ENCODE measurements around the gene PTPN3. TPM values are rescaled to one million over a fixed set of nuclear protein-coding genes. Genes with fewer than 3 reads are reported as not detected.

Gene PTPN3
- total RNA-seq, 1 donor from 2014 or later, result 14.3 TPM

DNA sequence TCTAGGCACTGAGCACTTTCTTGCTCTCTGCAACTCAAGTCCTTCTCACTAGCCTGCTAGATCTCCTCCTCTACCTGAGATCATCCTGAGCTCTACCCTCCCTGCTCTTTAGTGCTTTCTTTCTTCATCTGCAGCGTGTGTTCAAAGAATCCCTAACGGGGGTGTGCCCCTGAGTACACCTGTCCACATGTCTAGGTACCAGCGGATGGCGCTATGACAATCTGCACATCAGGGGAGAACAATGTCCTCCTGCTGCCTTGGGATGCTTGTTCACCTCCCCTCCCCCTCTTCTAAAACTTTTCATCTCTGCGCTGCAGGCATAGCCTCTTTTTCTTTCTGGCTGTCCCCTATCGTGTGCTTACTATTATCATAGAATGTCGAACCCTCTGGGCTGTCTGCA is 42.7 kb downstream of the PTPN3 start:
- DNase-seq (ENCODE audit: low spot score), result no peak
- ATAC-seq, result no peak

DNA sequence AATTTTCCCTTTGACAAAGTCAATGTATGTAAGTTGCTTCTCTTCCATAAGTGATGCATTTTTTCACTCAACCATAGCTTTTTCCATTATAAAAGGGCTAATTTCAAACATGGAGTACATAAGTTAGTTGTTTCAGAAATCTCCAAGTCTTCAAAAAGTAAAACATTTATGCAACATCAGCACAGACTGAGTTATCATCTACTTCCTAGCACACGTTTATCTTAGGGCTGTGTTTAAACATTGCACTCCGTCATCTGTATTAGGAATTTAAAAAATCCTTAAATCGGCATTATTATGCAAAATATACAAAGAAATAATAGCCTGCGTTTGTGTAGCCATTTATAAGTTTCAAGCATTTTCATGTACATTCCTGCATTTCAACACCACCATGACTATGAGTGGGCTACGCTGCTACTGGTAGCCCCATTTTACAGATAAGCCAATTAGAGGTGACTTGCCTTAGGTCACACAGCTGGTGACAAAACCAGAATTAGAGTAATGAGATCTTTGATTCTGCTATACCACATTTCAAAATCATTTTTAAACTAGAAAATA is 43.4 kb downstream of the PTPN3 start:
- no peak for ATAC-seq
- no peak for DNase-seq (ENCODE audit: low spot score)

GRCh38 chr9:109454041-109454440 is 44.1 kb downstream of the PTPN3 start:
- ATAC-seq, result no peak
- DNase-seq (ENCODE audit: low spot score), result no peak

DNA sequence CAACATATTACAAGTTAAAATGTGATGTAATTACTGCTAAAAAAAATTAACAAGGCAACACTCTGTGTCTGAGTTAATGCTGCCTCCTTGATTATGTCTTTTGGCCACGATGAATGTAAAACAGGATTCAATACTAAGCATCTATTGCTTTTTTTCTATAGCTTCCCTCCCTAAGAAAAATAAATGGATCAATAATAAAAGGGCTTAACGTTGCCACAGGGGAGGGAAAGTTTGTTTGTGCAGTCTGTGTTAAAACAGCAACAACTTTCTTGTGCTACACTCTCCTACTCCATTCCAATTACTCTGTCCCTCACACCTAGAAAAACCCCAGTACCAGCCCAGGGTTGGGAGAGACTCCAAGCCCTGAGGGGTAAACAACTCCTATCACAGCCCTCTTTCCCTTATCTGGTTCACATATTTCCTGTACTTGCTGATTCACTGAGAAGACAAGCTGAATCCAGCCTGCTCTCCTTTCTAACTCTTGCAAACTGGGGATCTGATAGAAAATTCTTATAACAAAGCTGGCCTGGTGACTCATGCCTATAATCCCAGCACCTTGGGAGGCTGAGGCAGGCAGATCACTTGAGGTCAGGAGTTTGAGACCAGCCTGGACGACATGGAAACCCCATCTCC is 44.8 kb downstream of the PTPN3 start:
- no peak for ATAC-seq
- DNase-seq (ENCODE audit: low spot score), result no peak

DNA sequence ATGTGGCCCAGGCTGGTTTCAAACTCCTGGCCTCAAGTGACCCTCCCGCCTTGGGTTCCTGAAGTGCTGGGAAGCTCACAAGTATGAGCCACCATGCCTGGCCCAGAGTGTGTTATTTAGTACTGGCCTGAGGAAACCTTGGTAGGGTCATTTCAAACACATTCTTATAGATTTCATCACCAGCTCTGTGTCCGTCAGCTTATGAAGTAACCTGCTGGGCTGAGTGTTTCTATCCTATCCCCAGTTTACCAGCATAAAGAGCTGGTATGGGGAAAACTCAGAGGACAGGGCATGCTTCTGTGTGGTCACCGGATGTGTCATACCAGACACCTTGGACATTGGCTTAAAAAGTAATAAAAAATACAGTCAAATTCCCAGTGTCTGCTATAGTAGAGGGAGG is 45.3 kb downstream of the PTPN3 start:
- no peak for ATAC-seq

GRCh38 chr9:109451311-109452025 is 46.6 kb downstream of the PTPN3 start:
- DNase-seq (ENCODE audit: low spot score), result peak; percentile 54

More for the DNA sequence above, 45.3 kb downstream of the PTPN3 start:
- no peak for DNase-seq (ENCODE audit: low spot score)

DNA sequence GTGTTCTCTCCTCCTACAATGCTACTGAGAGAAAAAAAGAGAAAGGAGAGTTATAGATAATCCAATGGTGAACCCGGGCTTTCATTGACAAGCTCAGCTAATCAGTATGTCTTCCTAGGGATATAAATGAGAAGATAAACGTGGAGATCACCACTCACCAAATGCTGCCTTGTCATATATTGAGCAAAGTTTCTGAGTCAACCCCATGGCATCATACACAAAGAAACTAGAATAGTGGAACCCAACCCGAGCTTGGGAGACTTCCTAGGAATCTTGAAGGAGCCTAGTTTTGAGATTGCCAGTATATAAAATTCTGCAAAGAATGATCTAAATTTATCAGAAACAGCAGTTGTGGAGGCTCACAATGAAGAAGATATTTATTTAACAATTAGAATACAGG is 47.8 kb downstream of the PTPN3 start:
- DNase-seq (ENCODE audit: low spot score), result no peak
- no peak for ATAC-seq

More at GRCh38 chr9:109451311-109452025, 46.6 kb downstream of the PTPN3 start:
- peak; percentile 94 for ATAC-seq

DNA sequence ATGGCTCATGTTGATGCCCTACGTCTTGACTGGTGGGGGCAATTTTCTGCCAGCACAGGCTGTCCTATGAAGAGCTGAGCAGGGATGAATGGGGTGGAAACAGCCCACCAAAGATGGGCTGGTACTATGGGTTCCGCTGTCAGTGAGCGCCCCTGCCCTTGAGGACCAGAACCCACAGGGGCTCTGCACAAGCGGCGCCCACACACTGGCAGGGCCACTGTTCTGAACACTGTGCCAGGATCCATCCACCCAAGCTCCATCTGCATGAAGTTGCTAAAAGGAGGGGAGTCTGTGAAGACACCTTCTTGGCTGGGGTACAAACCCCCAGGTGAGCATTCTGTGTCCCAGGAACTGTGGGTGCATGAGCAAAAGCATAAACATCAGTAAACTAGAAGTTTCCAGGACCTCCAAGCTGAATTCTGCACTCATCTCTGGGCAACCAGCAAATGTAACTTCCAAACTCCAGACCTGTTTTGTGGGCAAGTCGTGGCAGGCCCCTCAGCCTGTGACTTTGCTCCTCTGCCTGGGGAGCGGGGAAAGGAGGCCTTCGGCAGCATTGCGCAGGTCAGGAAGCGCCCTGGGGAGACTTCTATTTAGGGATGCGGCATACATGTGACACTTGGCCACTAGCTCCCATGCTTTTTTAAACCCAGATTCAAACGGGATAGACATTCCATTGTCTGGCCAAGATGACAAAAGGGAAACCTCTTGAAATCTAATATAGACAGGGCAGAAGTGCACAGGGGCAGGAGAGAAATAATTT is 48.9 kb downstream of the PTPN3 start:
- DNase-seq (ENCODE audit: low spot score), result no peak
- ATAC-seq, result no peak

DNA sequence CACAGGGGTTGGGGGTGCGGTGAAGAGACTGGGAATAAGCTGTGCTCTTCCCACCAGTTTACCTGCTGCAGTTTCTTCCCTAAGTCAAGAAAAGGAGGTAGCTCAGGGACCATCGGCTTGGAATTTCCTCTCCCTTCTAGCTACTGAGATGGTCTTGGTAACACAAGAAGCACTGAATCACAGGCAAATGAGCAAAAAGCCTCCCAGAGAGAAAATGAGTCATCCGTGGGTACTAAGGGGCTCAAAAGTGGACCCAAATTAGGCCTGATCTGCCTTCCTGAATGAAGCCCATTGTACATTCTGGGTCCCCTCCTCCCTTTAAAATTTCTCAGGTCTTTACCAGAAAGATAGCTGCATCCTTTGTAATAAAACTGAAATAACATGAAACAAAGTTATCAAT is 49.9 kb downstream of the PTPN3 start:
- no peak for DNase-seq (ENCODE audit: low spot score)
- no peak for ATAC-seq

DNA sequence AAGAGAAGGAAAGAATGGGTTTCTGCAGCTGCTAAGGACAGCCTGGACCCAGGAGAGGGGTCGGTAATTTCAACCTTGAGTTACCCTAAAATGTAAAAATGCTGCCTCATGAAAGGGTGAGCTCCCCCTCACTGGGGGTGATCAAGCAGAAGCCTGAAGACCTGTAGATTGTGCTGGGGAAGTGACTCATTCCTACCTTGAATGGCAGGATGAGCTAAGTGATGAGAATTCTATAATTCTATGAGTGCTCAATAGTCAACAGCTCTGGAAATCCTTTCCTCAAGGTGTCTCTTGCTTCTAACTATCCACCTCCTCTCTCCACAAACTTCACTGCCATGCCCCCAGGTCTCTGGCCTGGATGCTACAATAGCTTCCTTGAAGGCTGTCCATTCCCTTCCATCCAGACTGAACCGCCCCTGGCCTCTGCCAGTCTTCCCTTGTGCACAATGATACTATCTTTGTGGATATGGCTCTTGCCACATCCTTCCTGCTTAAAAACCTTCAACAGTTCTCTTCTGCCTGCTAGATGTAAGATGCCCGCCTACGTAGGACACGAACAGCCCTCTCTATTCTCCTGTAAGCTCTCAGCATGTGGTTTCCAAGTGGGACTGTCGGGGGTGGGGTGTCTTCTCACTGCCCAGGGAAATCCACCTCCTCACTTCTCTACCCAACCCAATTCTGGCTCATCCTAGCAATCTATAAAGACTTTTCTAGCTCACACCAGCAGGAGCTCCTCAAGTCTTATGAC is 50.6 kb downstream of the PTPN3 start:
- ATAC-seq, result no peak
- DNase-seq (ENCODE audit: low spot score), result no peak

DNA sequence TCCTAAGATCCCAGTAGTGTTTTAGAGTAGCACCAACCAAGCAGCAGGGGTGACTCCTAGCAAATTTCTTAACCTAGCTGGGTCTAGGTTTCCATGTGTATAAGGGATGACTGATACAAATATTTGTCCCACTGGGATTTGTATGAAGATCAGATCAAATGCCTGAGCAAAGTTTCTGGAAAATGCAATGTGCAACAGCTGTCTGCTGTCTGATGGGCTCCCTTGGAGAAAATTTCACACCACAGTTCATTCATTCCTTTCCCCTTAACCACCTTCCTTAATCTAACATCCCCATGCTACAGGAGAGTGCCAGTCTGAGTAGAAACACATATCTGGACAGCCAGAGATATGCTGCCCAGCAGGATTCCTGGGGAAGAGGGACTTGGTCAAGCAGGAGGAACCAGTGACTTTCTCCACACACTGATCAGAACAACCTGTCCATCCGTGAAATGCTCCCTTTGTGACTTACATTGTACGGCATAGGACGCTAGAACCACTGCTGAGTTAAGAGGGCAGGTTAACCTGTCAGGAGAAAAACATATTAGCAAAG is 53.3 kb downstream of the PTPN3 start:
- DNase-seq (ENCODE audit: low spot score) (no peak), ATAC-seq (no peak)

DNA sequence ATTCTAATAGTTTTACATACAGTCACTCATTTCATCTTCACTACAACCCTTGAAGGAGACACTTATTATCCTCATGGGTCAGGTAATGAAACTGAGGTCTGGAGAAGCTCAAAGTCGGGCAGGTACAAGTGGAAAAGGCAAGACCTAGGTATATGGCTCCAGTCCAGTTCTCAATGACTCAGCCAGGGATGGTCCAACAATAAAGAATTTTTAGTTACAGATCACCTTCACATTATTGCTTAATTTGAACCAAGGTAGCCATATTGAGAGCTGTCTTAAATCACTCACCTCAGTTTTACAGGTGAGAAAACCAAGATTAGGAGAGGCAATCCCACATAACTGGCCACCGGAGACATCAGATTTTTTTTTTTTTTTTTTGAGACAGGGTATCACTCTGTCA is 55.4 kb downstream of the PTPN3 start:
- no peak for ATAC-seq
- DNase-seq (ENCODE audit: low spot score), result no peak

DNA sequence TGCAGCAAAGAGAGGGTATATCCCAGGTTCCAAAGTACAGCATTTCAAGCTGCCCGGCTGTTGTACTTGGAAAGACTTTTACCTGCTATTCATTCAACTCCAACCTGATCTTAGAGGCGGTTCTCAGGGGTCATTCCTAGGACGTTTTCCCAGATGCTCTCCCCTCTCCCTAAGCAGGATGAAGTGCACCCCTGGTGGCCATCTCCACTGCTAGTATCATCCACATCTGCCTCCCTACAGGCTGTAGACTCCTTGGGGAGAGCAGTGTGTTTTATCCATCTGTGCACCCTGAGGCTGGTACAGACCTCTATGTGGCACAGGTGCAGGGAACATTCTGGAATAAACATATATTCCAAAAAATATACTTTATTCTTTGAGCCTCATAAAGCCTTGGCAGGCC is 56.8 kb downstream of the PTPN3 start:
- DNase-seq (ENCODE audit: low spot score), result no peak
- ATAC-seq, result peak; percentile 47

- ATAC-seq (peak; percentile 92), DNase-seq (ENCODE audit: low spot score) (peak; percentile 54)
Observed at GRCh38 chr9:109440797-109441287, 57.3 kb downstream of the PTPN3 start.

GRCh38 chr9:109440117-109440515 is 58.0 kb downstream of the PTPN3 start:
- peak; percentile 43 for ATAC-seq

DNA sequence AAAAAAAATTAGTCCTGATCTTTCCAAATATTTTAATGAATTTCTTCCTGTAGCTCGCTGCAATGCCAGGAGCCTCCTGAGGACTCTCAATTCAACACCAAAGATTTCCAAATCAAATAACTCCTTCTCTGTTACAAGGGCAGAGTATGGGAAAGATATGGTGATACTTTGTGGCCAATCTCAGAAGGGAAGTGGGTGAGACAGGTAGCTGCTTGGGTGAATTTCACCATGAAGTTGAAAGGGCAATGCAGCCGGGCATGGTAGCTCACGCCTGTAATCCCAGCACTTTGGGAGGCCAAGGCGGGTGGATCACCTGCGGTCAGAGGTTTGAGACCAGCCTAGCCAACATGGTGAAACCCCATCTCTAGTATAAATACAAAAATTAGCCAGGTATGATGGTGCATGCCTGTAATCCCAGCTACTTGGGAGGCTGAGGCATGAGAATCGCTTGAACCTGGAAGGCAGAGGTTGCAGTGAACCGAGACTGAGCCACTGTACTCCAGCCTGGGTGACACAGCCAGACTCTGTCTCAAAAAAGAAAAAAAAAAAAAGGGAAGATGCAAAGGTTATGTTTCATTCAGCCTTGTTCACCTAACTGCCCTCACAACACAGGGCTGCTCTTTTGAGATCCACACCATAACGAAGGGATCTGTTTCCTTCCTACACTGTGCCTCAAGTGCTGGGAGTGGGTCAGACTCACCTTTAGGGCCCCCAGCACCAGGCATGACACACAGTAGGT is 58.6 kb downstream of the PTPN3 start:
- DNase-seq (ENCODE audit: low spot score), result no peak
- ATAC-seq, result no peak

More at GRCh38 chr9:109440117-109440515, 58.0 kb downstream of the PTPN3 start:
- no peak for DNase-seq (ENCODE audit: low spot score)

GRCh38 chr9:109437286-109437685 is 60.8 kb downstream of the PTPN3 start:
- DNase-seq (ENCODE audit: low spot score) (no peak), ATAC-seq (no peak)

DNA sequence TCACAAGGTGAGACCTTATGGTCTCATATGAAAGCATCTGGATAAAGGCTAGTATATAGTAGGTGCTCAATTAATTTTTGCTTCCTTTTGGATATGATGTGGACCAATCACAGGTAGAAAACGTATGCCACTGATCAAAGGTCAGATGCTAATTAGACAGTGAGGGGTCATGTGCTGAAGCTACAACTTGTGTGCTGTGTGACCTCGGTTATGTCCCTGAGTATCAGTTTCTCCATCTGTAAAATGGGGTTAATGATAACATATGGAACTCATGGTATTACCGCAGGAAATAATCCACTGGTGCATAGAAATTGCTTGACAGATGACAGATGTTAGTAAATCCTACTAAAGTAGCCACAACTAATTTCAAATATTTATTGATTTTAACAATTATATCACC is 62.0 kb downstream of the PTPN3 start:
- ATAC-seq (no peak), DNase-seq (ENCODE audit: low spot score) (no peak)

DNA sequence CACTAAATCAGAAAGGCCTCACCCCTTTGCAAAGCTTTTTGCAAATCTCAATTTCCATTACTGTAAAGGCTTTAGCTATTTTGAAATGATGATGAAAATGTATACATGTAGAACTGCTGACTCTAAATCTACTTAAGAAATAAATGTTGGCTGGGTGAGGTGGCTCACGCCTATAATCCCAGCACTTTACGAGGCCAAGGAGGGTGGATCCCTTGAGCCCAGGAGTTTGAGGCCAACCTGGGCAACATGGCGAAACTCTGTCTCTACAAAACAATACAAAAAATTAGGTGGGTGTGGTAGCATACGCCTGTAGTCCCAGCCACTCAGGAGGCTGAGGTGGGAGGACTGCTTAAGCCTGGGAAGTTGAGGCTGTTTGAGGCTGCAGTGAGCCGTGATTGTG is 64.6 kb downstream of the PTPN3 start:
- ATAC-seq (no peak), DNase-seq (ENCODE audit: low spot score) (no peak)

GRCh38 chr9:109430231-109430630 is 67.9 kb downstream of the PTPN3 start:
- ATAC-seq (no peak), DNase-seq (ENCODE audit: low spot score) (no peak)
